ENCODE data around the gene PLCH1.

Gene PLCH1

GRCh38 chr3:155334215-155334913 is 410.5 kb downstream of the PLCH1 start:
- H3K4me1 ChIP-seq (ENCODE audit: control insufficient read depth, insufficient read depth, low read length), result no peaks in the 10 kb centered on the region
- H3K27me3 ChIP-seq (ENCODE audit: control insufficient read depth, insufficient read depth, low read length), result no peaks in the 10 kb centered on the region
- no peaks in the 10 kb centered on the region for H3K36me3 ChIP-seq (ENCODE audit: control insufficient read depth, insufficient read depth, low read length)
- no peak overlapping the region for H3K27ac ChIP-seq (ENCODE audit: low read depth, low read length)
- no peak overlapping the region for H3K9ac ChIP-seq (ENCODE audit: low read length)
- H3K4me3 ChIP-seq (ENCODE audit: low read length), result no peak overlapping the region

- Histone ChIP-seq H3K27me3 (ENCODE audit: control insufficient read depth, insufficient read depth, low read length) (no peaks in the 10 kb centered on the region), H3K36me3 (ENCODE audit: control insufficient read depth, insufficient read depth, low read length) (no peaks in the 10 kb centered on the region), H3K4me3 (ENCODE audit: low read length) (no peak overlapping the region), H3K27ac (ENCODE audit: low read depth, low read length) (no peak overlapping the region), H3K4me1 (ENCODE audit: control insufficient read depth, insufficient read depth, low read length) (no peaks in the 10 kb centered on the region), H3K9ac (ENCODE audit: low read length) (no peak overlapping the region)
These were observed 412.2 kb downstream of the PLCH1 start for GRCh38 chr3:155332716-155333115.

- H3K9ac ChIP-seq (ENCODE audit: low read length), result no peak overlapping the region
- H3K4me1 ChIP-seq (ENCODE audit: control insufficient read depth, insufficient read depth, low read length), result no peaks in the 10 kb centered on the region
- no peaks in the 10 kb centered on the region for H3K27me3 ChIP-seq (ENCODE audit: control insufficient read depth, insufficient read depth, low read length)
- H3K36me3 ChIP-seq (ENCODE audit: control insufficient read depth, insufficient read depth, low read length), result no peaks in the 10 kb centered on the region
- H3K27ac ChIP-seq (ENCODE audit: low read depth, low read length), result no peak overlapping the region
- no peak overlapping the region for H3K4me3 ChIP-seq (ENCODE audit: low read length)
These were observed 413.8 kb downstream of the PLCH1 start for GRCh38 chr3:155331078-155331477.

GRCh38 chr3:155330370-155330769 is 414.5 kb downstream of the PLCH1 start:
- Histone ChIP-seq H3K4me3 (ENCODE audit: low read length) (no peak overlapping the region), H3K36me3 (ENCODE audit: control insufficient read depth, insufficient read depth, low read length) (no peaks in the 10 kb centered on the region), H3K4me1 (ENCODE audit: control insufficient read depth, insufficient read depth, low read length) (no peaks in the 10 kb centered on the region), H3K27ac (ENCODE audit: low read depth, low read length) (no peak overlapping the region), H3K9ac (ENCODE audit: low read length) (no peak overlapping the region), H3K27me3 (ENCODE audit: control insufficient read depth, insufficient read depth, low read length) (no peaks in the 10 kb centered on the region)

GRCh38 chr3:155329513-155330048 is 415.3 kb downstream of the PLCH1 start:
- Histone ChIP-seq H3K4me1 (ENCODE audit: control insufficient read depth, insufficient read depth, low read length) (no peaks in the 10 kb centered on the region), H3K9ac (ENCODE audit: low read length) (no peak overlapping the region), H3K36me3 (ENCODE audit: control insufficient read depth, insufficient read depth, low read length) (no peaks in the 10 kb centered on the region)

GRCh38 chr3:155327871-155328270 is 417.0 kb downstream of the PLCH1 start:
- Histone ChIP-seq H3K27me3 (ENCODE audit: control insufficient read depth, insufficient read depth, low read length) (no peaks in the 10 kb centered on the region), H3K27ac (ENCODE audit: low read depth, low read length) (no peak overlapping the region), H3K4me1 (ENCODE audit: control insufficient read depth, insufficient read depth, low read length) (no peaks in the 10 kb centered on the region), H3K4me3 (ENCODE audit: low read length) (no peak overlapping the region), H3K9ac (ENCODE audit: low read length) (no peak overlapping the region), H3K36me3 (ENCODE audit: control insufficient read depth, insufficient read depth, low read length) (no peaks in the 10 kb centered on the region)

More at GRCh38 chr3:155329513-155330048, 415.3 kb downstream of the PLCH1 start:
- Histone ChIP-seq H3K27me3 (ENCODE audit: control insufficient read depth, insufficient read depth, low read length) (no peaks in the 10 kb centered on the region), H3K4me3 (ENCODE audit: low read length) (no peak overlapping the region), H3K27ac (ENCODE audit: low read depth, low read length) (no peak overlapping the region)

- no peaks in the 10 kb centered on the region for H3K4me1 ChIP-seq (ENCODE audit: control insufficient read depth, insufficient read depth, low read length)
- H3K27me3 ChIP-seq (ENCODE audit: control insufficient read depth, insufficient read depth, low read length), result no peaks in the 10 kb centered on the region
- H3K36me3 ChIP-seq (ENCODE audit: control insufficient read depth, insufficient read depth, low read length), result no peaks in the 10 kb centered on the region
- H3K4me3 ChIP-seq (ENCODE audit: low read length), result no peak overlapping the region
- no peak overlapping the region for H3K9ac ChIP-seq (ENCODE audit: low read length)
- no peak overlapping the region for H3K27ac ChIP-seq (ENCODE audit: low read depth, low read length)
These were observed 417.4 kb downstream of the PLCH1 start for GRCh38 chr3:155327430-155327829.

- Histone ChIP-seq H3K9ac (ENCODE audit: low read length) (no peak overlapping the region), H3K4me1 (ENCODE audit: control insufficient read depth, insufficient read depth, low read length) (no peaks in the 10 kb centered on the region), H3K4me3 (ENCODE audit: low read length) (no peak overlapping the region), H3K27ac (ENCODE audit: low read depth, low read length) (no peak overlapping the region), H3K36me3 (ENCODE audit: control insufficient read depth, insufficient read depth, low read length) (no peaks in the 10 kb centered on the region), H3K27me3 (ENCODE audit: control insufficient read depth, insufficient read depth, low read length) (no peaks in the 10 kb centered on the region)
These were observed 418.0 kb downstream of the PLCH1 start for GRCh38 chr3:155326901-155327300.

GRCh38 chr3:155326244-155326643 is 418.6 kb downstream of the PLCH1 start:
- no peak overlapping the region for H3K27ac ChIP-seq (ENCODE audit: low read depth, low read length)
- H3K36me3 ChIP-seq (ENCODE audit: control insufficient read depth, insufficient read depth, low read length), result no peaks in the 10 kb centered on the region
- no peaks in the 10 kb centered on the region for H3K27me3 ChIP-seq (ENCODE audit: control insufficient read depth, insufficient read depth, low read length)
- no peak overlapping the region for H3K4me3 ChIP-seq (ENCODE audit: low read length)
- no peak overlapping the region for H3K9ac ChIP-seq (ENCODE audit: low read length)
- H3K4me1 ChIP-seq (ENCODE audit: control insufficient read depth, insufficient read depth, low read length), result no peaks in the 10 kb centered on the region
